Thyroid gland (tissue), 4 donors: ENCODE measurements around the gene HEMK1. TPM values are rescaled to one million over a fixed set of nuclear protein-coding genes. Genes with fewer than 3 reads are reported as not detected.

Experiments
- DNase-seq, 2 donors: peaks; one replicate each; pipeline ENCODE4 v3.0.0-alpha.2; 2019
- H3K27ac ChIP-seq, 3 donors: fragments of 200-600 bp; sonication (generic); 1 replicate in 2 of 3; 2 replicates in 1 of 3; pipeline ENCODE4 v1.5.1; 2016 to 2019; ENCODE audit warnings: mild to moderate bottlenecking in 1 of 3, moderate library complexity in 1 of 3
- H3K27me3 ChIP-seq: fragments of 200-600 bp; sonication (generic); one replicate; pipeline ENCODE4 v1.5.1; 2019
- H3K36me3 ChIP-seq, 2 donors: fragments of 200-600 bp; sonication (generic); one replicate each; pipeline ENCODE4 v1.5.1; 2016 to 2019
- H3K4me1 ChIP-seq, 2 donors: fragments of 200-600 bp; sonication (generic); one replicate each; pipeline ENCODE4 v1.5.1; 2017 to 2019
- H3K4me3 ChIP-seq, 3 donors: fragments of 200-600 bp; sonication (generic); replicated peaks in 1 of 3; 1 replicate in 2 of 3; 2 replicates in 1 of 3; pipeline ENCODE4 v1.5.1; 2016; ENCODE audit warnings: mild to moderate bottlenecking in 1 of 3
- H3K9me3 ChIP-seq: fragments of 200-600 bp; sonication (generic); one replicate; pipeline ENCODE4 v1.5.1; 2017
- POLR2A ChIP-seq, 2 donors: fragments of 450-650 bp; IDR thresholded peaks; one replicate each; pipeline ENCODE4 v1.6.1; 2017; ENCODE audit warnings: antibody characterized with exemption in 2 of 2, mild to moderate bottlenecking in 2 of 2, moderate library complexity in 1 of 2
- WGBS, 2 donors: methylation state at CpG; one replicate each; pipeline ENCODE4 v1.1.5; 2017; 5-methylcytosine and 5-hydroxymethylcytosine counted together
- intact Hi-C: fragments of 100-400 bp; cut with DNase I; formaldehyde crosslinking; loops from one replicate; pipeline ENCODE4 v1.15.1; 2023
- total RNA-seq, 4 donors: library from RNA; depleted of rRNA; stranded (reverse); fragments of >200 nt; gene quantifications; one replicate each; pipeline ENCODE4 v1.2.3, GENCODE V29; 2016
- TF ChIP-seq, protein P1 (sequence below), 6 experiments: fragments of 200-600 bp in 3 of 6; fragments of 450-650 bp in 3 of 6; sonication (generic) in 3 of 6; IDR thresholded peaks; one replicate each; pipeline ENCODE4 v1.5.1; 2016 to 2019; ENCODE audit warnings: antibody characterized with exemption in 6 of 6, mild to moderate bottlenecking in 2 of 6, inconsistent platforms in 1 of 6, moderate library complexity in 1 of 6

The HEMK1 gene
- total RNA-seq, 4 donors from 2014 or later: 13.9 to 20.8 (median 17.6) TPM

- H3K9me3 ChIP-seq: no peaks in the 10 kb centered on the region
- H3K4me3 ChIP-seq: no peak overlapping the region
- 90 to 100% methylated on average over 2 of the region's 2 CpGs for WGBS, 2 donors
- intact Hi-C loops: no loop called here
- no peaks in the 10 kb centered on the region for H3K27me3 ChIP-seq
- DNase-seq: no peak
- TF ChIP-seq, protein P1, sequence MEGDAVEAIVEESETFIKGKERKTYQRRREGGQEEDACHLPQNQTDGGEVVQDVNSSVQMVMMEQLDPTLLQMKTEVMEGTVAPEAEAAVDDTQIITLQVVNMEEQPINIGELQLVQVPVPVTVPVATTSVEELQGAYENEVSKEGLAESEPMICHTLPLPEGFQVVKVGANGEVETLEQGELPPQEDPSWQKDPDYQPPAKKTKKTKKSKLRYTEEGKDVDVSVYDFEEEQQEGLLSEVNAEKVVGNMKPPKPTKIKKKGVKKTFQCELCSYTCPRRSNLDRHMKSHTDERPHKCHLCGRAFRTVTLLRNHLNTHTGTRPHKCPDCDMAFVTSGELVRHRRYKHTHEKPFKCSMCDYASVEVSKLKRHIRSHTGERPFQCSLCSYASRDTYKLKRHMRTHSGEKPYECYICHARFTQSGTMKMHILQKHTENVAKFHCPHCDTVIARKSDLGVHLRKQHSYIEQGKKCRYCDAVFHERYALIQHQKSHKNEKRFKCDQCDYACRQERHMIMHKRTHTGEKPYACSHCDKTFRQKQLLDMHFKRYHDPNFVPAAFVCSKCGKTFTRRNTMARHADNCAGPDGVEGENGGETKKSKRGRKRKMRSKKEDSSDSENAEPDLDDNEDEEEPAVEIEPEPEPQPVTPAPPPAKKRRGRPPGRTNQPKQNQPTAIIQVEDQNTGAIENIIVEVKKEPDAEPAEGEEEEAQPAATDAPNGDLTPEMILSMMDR (IDR thresholded peaks at IDR 0.05): no peak
- no peak for TF ChIP-seq POLR2A (IDR thresholded peaks at IDR 0.05)
- no peak overlapping the region for H3K27ac ChIP-seq
- H3K36me3 ChIP-seq: peaks cover 58 to 66% of the 10 kb centered on the region in 2 donors
- H3K4me1 ChIP-seq: peaks cover 12 to 15% of the 10 kb centered on the region in 2 donors
Measured at GRCh38 chr3:50645378-50645777, 76.1 kb downstream of the HEMK1 start.

Other genes with a start within 250 kb of the HEMK1 start
- 100 to 1,000 TPM; 133 to 206 (median 158) TPM for gene HYAL2, start 246.8 kb upstream of the HEMK1 start, total RNA-seq
- 10 to 100 TPM; 28.7 to 63.7 (median 42.3) TPM for gene TUSC2, start 241.3 kb upstream of the HEMK1 start, total RNA-seq
- gene RASSF1, start 228.7 kb upstream of the HEMK1 start, total RNA-seq: 10 to 100 TPM; 18.9 to 42.6 (median 24.8) TPM
- 1 to 10 TPM; 3.6 to 8.1 (median 4.4) TPM for gene ZMYND10, start 223.8 kb upstream of the HEMK1 start, total RNA-seq
- 10 to 100 TPM; 13.4 to 30.6 (median 24.7) TPM for gene NPRL2, start 218.7 kb upstream of the HEMK1 start, total RNA-seq
- 10 to 100 TPM; 23.6 to 66.0 (median 43.6) TPM for gene CYB561D2, start 218.7 kb upstream of the HEMK1 start, total RNA-seq
- gene TMEM115, start 210.0 kb upstream of the HEMK1 start, total RNA-seq: 100 to 1,000 TPM in 1 of 4 donors, 10 to 100 TPM in 3; 70.0 to 111 (median 85.1) TPM
- gene CACNA2D2, start 65.9 kb upstream of the HEMK1 start, total RNA-seq: 1 to 10 TPM; 1.5 to 3.3 (median 2.9) TPM
- gene C3orf18, start 1.8 kb upstream of the HEMK1 start, total RNA-seq: 10 to 100 TPM; 19.6 to 22.0 (median 20.3) TPM
- gene CISH, start 42.3 kb downstream of the HEMK1 start, total RNA-seq: 10 to 100 TPM; 31.0 to 78.1 (median 48.0) TPM
- gene MAPKAPK3, start 47.6 kb downstream of the HEMK1 start, total RNA-seq: 100 to 1,000 TPM in 1 of 4 donors, 10 to 100 TPM in 3; 66.1 to 147 (median 97.5) TPM
- gene DOCK3, start 105.4 kb downstream of the HEMK1 start, total RNA-seq: 10 to 100 TPM; 15.7 to 54.2 (median 21.1) TPM